Right lobe of liver (tissue), 4 donors: ENCODE results near the gene BAIAP2.

Experiments
- CTCF ChIP-seq, 4 donors: fragments of 200-600 bp in 3 of 4; fragments of 450-650 bp in 1 of 4; IDR thresholded peaks; one replicate each; pipeline versions ENCODE4 v1.5.1 to v1.8.0; 2016 to 2022; ENCODE audit warnings: antibody characterized with exemption in 4 of 4, mild to moderate bottlenecking in 2 of 4
- POLR2A ChIP-seq: fragments of 450-650 bp; IDR thresholded peaks from one replicate; pipeline ENCODE4 v1.6.1; 2017; ENCODE audit warnings: antibody characterized with exemption, mild to moderate bottlenecking
- donor health status: DM: no; HTN: no; CAD: no.
- donor health status: DM: no; HTN: no; CAD: no.
- donor health status: DM: no; HTN: yes; CAD: no.

- TF ChIP-seq CTCF (IDR thresholded peaks at IDR 0.05) (peak in 1 of 4 donors; percentile 7), POLR2A (no peak)
Observed at GRCh38 chr17:81119223-81120148, 84.5 kb downstream of the BAIAP2 start.
